ENCODE results near the gene DQX1.

Gene DQX1

DNA sequence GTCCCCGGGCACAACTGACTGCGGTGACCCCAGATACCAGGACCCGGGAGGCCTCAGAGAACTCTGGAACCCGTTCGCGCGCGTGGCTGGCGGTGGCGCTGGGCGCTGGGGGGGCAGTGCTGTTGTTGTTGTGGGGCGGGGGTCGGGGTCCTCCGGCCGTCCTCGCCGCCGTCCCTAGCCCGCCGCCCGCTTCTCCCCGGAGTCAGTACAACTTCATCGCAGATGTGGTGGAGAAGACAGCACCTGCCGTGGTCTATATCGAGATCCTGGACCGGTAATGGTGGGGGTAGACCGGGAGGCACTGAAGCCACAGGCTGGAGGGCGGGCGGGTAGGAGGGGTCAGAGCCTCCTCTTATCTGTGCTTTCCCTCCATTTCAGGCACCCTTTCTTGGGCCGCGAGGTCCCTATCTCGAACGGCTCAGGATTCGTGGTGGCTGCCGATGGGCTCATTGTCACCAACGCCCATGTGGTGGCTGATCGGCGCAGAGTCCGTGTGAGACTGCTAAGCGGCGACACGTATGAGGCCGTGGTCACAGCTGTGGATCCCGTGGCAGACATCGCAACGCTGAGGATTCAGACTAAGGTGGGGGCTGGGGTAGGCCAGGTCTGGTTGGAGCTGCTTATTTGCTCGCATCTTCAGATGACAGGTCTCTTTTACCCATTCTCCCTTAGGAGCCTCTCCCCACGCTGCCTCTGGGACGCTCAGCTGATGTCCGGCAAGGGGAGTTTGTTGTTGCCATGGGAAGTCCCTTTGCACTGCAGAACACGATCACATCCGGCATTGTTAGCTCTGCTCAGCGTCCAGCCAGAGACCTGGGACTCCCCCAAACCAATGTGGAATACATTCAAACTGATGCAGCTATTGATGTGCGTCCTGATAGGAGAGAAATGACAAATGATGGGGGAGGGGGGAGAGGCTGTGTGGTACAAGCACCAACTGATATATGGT, 4.5 kb upstream of the DQX1 start:
- DNase-seq: no peak

DNA sequence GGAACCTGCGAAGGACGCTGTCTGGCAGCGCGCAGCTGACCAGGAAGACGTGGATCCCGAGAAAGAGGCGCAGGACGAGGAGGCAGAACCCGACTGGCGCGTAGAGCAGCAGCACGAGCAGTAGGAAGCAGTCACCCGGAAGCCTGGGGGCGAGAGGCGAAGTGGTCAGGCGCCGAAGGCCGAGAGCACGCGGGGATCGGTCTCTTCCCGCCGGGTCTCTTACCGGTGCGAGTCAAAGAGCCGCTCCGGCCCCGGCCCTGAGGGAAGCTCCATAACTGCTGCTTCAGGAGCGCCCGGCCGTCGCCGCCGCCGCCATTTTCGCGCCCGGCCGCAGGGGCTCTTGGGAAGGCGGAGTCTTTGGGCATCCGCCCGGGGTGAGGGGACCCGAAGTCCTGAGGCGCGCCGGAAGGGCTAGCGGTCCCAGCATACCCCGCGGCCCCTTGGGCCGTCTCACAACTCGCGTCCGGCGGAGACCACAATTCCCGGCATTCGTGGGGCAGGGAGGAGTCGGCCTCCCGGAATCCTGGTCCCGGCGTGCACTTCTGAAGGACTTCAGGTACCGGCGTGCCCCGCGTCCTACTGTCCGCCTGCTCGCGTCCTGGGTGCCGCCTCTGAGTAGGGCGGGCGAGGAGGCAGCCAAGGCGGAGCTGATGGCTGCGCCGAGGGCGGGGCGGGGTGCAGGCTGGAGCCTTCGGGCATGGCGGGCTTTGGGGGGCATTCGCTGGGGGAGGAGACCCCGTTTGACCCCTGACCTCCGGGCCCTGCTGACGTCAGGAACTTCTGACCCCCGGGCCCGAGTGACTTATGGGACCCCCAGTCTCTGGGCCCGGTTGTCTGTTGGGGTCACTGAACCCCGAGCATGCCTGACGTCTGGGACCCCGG, 3.6 kb upstream of the DQX1 start, which contains the start of the genes AUP1 and HTRA2:
Gene AUP1 (minus strand): TSS at position 350 of the 882 bp plus-strand sequence. CDS start 77 bp downstream, at position 273.
Gene HTRA2 (plus strand): TSS at position 577 of the 882 bp plus-strand sequence. CDS start 74 bp downstream, at position 651.
- peak; percentile 96 to 98 for DNase-seq

DNA sequence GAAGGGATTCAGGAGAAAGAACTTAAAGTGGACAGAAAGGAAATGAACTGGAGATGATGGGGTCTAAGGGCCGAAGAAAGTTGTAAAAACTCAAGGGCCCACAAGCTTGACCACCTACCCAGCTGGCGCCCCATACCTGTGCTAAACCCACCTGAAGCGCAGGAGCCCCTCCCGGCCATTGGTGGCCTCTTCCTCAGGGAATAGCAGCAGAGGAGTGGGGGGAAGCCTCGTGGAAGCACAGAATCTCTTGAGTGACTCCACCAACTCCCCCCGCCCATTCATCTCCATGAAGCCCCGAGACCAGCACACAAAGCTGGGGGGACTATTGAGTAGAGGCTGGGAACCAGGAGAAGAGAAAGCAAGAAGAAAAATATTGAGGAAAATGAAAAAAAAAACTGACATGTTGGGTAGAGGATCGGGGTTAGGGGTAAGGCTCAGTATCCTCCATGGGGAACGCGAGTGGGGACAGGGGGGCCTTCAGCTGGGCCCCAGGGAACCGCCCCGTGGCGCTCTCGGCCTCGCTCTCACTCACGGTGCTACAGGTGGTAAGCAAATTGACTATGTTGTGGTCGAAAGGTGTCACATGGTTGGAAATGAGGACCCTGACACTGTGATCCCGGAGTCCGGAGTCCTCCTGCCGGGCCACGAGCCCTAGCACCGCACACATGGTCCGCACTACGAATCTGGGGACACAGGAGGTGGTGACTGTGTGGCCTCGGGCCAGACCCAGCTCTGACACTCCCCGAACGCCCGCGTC, 2.7 kb upstream of the DQX1 start:
- no peak for DNase-seq

DNA sequence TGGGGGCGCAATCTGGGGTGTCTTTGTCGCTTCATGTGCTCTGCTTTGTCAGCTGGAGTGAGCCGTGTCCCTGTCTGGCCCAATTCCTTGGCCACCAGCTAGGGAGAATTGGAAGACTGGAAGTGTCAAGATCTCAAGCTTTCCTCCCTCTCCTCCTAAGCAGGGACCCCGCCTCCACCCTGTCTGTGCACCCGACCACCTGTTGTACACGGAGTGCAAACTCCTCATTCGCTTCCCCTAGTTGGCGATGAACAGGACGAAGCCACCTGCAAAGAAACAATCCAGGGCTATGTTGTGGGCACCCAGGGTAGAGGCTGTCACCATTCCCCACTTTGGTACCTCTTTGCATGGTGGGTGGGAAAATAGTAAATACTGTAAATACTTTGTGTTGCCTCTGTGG, 1.7 kb upstream of the DQX1 start:
- DNase-seq: no peak

DNA sequence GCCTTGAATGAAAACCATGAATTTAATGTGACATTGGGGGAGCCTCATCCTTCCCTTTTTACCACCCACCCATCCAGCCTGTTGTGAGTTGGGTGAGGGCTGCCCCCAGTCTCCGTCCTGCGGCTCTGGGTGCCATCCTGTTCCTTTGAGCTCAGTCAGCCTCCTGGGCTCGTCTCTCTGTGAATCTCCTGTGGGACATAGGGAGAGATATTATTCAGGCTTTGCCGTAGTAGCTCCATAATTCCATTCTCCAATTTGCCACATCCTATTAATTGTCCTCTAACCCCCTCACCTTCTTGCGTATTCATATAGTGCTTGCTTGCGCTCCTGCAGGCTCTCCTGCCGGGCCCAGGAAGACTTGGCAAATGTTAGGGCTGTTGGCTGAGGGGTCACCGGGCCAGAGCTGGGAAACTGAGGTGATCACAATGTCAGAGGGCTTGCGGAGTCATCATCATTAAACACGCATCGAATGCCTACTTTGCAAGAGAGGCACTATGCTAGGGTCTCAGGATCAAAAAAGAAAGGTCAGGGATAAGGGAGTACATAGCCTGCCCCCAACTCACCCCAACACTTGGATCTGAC, 709 bp upstream of the DQX1 start:
- DNase-seq: no peak

DNA sequence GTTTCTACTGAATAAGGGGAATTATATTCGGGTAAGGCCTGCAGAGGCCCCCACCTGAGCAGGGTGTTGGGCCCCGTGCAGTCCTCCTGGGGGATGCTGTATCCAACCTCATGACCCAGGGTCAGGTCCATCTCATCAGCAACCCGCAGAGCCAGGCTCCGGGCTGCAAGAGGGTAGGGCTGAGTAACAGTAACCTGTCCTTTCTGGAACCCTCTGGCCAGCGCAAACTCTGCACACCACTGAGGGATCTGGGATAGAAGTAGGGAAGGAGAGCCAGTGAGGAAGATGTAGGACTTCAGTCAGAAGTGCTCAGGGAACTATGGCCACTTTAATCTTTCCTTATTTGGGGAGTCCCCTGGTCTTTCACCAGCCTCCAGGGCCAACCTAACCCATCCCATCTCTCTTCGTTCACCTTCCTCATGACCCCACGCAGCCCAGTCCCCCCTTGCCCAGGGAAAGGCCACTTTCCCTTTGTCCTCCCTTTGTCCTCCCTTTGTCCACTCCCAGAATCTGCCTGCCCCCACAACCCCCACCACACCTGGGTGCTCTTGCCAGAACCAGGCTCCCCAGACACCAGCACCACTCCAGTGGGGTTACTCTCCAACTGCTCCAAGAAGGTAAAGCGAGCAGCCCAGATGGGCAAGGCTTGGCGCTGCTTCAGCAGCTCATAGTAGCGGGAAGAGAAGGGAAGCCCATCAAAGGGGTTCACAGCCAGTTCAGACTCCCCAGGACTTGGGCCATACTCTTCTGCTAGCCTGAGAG, 895 bp downstream of the DQX1 start:
- DNase-seq: no peak

DNA sequence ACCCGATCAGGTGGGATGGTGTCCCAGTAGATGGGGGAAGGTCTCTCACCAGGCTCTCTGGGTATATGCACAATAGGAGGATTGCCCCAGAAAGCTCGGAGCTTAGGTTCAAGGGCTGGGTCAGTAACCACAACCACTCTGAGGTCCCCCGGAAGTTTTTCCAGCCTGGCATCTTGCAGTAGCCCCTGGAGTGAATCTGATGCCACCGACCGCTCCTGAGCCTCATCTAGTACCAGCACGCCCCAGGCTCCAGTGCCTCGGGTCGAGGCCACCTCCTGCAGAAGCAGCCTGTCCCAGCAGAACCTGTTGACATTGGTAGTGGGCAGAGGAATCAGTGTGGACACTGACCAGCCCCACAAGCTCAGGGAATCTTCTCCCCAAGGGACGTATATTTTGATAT, 2.0 kb downstream of the DQX1 start:
- DNase-seq: no peak

DNA sequence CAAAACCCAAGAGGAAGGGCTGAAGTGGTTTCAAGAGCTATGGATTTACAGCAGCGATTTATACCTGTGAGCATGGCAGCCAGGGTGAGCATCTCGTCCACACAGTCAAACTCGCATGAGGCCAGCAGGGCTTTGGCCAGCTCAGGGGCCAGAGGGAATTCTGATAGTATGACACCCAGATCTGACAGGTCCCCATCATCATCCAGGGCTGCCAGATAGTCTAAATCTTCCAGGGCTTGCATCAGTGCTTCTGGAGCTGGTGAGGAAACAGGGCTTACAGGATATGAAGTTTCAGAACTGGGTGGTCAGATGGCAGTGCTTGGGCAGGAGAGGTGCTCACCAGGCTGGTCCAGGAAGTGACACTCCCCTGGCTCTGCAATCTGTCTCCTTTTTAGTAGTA, 3.5 kb downstream of the DQX1 start:
- no peak for DNase-seq

DNA sequence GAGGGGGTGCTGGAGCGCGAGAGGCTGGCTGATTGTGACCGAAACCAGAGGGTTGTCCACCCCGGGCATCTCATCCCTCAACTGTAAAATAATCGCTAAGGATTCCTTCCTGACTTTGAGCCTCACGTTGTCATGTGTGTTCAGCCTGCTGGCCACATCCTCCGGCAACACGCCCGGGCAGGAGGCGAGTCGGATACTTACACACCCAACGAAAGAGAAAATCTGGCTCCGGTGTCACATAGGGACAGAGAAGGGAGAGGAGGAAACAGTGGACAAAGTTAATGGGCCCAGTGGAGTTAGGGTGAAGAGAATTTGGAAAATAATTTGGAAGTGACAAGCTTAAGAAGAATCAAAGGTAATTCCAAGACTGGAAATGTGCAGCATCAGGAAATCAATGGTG, 9.4 kb downstream of the DQX1 start:
- no peak for DNase-seq

DNA sequence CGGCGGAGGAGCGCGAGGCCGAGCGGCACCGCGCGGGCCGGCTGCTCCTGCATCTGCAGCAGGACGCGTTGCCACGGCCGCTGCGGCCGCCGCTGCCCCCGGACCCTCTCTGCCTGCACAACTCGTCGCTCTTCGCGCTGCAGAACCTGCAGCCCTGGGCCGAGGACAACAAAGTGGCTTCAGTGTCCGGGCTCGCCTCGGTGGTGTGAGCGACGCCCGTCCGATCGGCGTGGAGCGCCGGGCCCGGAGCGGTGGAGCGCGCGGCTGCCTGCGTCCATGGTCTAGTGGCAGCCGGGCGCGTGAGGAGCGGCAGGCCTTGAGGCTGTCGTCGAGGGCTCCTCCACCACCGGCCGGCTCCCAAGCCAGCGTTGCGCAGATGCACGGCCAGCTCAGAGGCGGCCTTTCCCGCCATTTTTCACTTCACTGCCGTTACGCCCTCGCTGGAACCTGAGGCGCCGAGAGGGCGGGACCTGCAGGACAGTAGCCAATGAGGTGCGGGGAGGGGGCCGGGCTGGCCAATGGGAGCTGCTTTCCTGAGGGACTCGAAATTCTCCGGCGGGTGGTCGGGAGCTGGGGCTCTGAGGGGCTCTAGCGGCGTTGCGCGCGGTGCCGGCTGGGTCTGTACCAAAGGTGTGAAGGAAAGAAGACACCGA, 9.9 kb downstream of the DQX1 start:
- no peak for DNase-seq

DNA sequence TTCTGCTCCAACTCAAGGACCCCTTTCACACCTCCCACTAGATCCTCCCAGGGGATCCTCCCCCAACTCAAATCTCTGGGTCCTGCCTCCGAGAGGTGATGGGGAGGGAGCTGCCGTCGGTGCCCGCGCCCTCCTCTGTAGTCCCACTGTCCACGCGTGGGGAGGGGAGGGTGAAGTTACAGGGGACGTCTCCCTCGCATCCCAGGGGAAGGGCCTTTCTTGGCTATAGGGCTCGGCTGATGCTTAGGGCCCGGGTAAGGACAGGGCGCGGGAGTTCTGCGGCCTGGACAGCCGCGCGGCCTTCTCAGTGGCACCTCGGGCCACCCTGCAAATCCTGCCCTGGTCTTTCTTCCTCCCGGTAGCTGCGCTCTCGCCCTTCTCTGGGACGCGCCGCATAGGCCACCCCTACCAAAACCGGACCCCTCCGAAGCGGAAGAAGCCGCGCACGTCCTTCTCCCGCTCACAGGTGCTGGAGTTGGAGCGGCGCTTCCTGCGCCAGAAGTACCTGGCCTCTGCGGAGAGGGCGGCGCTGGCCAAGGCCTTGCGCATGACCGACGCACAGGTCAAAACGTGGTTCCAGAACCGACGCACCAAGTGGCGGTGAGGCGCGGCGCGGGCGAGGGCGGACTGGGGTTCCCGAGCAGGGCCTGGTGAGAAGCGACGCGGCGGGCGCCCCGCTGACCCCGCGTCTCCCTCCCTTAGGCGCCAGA, 10.6 kb downstream of the DQX1 start:
- no peak for DNase-seq

DNA sequence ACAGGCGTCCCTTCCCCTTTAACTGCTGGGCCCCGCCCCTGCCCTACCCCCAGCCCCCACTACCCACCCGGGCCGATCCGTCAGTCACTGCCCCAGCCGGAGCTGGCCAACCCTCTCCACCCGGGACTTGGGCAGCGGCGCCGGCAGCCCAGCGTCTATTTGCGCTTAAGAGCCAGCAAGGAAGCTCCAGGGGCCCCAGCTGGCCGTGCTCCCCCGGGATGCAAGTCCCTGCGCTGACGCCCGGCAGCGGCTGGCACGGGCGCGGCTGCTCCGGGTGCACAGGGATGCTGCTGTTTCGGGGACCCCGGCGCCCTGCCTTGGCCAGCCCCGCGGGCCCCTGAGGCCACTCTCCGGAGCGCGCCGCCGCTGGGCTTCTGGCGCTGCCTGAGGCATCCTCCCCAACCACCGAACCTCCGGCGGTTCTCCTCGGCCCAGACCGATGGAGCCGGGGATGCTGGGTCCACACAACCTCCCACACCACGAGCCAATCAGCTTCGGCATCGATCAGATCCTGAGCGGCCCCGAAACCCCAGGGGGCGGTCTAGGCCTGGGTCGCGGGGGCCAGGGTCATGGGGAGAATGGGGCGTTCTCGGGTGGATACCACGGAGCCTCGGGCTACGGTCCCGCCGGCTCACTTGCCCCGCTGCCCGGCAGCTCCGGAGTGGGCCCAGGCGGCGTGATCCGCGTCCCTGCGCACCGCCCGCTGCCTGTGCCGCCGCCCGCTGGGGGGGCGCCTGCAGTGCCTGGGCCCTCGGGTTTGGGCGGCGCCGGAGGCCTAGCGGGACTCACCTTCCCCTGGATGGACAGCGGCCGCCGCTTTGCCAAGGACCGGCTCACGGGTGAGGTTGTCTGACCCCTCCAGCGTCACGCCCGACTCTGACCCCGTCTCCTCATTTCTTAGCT, 11.4 kb downstream of the DQX1 start, which contains the start of gene TLX2:
Gene TLX2 (plus strand): TSS at position 83 of the 903 bp plus-strand sequence. CDS start 357 bp downstream, at position 440.
- DNase-seq: no peak

DNA sequence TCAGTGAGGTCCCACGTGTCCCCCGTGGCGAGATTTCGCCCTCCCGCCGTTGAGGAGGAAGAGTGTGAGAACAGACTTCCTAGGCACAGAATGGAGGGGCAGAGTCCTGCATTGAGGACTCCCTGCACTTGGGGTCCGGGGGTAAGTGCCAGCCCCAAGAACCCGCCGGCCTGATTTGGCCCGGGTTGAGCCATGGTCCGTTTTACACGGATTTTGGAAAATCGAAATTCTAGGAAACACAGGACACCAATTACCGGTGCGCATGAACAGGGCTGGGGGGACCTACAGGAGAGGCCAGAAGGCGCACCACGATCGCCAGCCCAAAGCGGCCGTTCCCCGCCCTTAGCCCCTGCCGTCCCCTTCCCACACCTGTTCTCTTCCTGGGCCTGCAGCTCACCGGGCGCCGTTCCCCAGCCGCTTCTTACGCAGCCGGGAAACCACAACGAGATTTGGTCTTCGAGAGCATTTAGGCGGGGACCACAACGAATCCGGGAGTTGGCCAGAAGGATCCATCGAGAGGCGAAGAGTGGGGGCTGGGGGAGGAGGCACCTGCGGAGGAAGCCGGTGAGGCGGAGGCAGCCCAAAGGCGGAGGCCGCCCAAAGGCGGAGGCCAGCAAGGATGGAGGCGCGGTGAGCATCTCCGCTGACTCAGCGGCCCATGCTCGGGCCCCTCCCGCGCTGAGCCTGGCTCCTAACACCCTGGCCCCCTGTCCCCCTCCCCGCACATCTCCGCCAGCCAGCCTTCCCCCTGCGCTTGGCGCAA, 12.2 kb downstream of the DQX1 start:
- no peak for DNase-seq

DNA sequence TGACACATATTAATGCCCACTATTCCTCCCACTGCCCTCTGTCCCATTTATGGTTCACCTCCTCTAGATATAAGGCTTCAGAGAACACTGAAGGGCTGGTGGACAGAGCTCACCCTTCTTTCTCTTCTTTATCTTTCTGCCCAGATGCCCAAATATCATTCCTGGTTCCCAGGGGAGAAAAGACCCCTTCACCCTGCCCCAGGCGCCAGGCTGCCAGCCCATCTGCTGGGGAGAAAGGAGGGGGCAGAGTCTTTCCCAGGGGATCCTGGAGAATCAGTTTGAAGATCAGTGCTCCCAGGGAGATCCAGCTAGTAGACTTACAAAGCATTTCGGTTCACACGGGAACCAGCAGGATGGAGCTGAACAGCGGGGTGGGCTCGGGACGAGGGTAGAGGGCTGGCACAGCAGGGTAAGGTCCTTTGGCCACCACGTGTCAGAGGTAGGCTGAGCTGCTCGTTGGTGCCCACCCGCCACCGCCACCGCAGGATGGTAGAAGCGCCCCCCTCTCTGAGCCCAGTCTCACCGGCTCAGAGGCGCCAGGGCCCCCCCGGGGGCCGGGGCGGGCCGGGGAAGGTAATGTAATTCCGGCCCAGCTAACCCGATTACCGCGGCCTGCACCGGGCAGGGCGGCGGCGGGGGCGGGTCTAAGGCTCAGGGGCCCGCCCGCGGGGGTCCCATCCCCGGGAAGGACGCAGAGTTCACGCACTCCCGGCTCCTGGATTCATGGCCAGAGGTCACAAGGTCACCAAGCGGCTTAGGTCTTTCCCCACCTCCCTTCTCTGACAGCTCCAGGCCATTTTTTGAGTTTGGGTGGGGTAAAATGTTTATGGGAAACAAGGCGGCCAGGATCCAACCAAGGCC, 13.1 kb downstream of the DQX1 start:
- DNase-seq: no peak

DNA sequence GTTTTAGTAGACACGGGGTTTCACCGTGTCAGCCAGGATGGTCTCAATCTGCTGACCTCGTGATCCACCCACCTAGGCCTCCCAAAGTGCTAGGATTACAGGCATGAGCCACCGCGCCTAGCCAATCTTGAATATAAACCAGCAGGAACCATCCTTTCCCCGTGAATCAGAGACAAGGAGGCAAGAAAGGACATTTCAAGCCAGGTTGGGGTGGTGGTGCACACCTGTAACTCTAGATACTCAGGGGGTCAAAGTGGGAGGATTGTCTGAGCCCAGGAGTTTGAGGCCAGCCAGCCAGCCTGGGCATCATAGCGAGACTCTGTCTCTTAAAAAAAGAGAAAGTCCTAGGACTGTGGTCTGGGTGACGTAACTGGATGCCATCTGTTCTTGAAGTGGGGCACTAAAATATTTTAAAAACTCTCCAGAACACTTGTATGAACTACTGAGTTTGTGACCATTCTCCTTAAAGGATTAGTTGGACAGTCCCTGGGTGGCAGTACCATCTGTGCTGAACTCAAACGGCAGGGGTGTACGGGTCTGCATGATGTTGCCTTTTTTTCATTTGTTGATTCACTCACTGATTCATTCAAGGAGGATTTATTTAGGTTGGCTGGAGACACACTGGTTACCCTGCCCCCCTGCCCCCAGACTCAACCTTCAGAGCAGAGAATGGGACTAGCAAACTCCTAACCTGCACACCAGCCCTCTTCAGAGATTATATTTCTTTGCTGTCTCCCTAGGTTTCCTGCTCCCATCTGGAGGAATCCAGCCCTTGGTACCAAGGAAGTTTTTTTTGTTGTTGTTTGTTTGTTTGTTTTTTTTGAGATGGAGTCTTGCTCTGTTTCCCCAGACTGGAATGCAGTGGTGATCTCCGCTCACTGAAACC, 14.7 kb downstream of the DQX1 start:
- no peak for DNase-seq

DNA sequence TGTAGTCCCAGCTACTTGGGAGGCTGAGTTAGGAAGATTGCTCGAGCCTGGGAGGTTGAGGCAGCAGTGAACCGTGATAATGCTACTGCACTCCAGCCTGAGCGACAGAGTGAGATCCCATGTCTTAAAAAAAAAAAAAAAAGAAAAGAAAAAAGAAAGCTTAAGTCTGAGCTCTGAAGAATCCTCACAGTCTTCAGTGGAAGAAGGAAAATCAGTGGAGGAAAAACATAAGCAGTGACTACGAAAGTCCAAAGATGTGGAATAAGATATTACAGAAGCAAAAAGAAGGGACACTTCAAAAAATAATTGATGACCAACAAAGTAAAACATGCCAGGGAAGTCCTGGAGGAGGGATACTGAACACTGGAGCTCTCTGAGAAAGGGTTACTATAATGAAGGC, 15.8 kb downstream of the DQX1 start:
- DNase-seq: no peak

Measured in SHP77 (cell line).